ENCODE results near the gene TENM4. TPM values are rescaled to one million over a fixed set of nuclear protein-coding genes. Genes with fewer than 3 reads are reported as not detected.

Gene TENM4
- total and polyA plus RNA-seq, 4 donors, result 0.02 to 0.33 (median 0.14) TPM

- no peak for DNase-seq (ENCODE audit: low spot score)
- Histone ChIP-seq H3K4me1 (ENCODE audit: control insufficient read depth in 4 of 4, insufficient read depth in 4 of 4, low read length in 3 of 4) (no peaks in the 10 kb centered on the region), H3K9ac (ENCODE audit: low read depth in 1 of 2, low read length in 2 of 2) (no peak overlapping the region), H3K4me3 (ENCODE audit: low read depth in 1 of 3, low read length in 3 of 3) (no peak overlapping the region), H3K9me3 (ENCODE audit: control insufficient read depth in 4 of 4, low read length in 3 of 4) (no peaks in the 10 kb centered on the region), H3K27ac (ENCODE audit: low read depth in 1 of 2, low read length in 2 of 2) (no peak overlapping the region), H3K36me3 (ENCODE audit: control insufficient read depth in 4 of 4, insufficient read depth in 3 of 4, low read depth in 1 of 4, low read length in 3 of 4) (no peaks in the 10 kb centered on the region), H3K27me3 (ENCODE audit: control insufficient read depth in 4 of 4, insufficient read depth in 4 of 4, low read length in 3 of 4) (no peaks in the 10 kb centered on the region)
- TF ChIP-seq GABPA (IDR thresholded peaks at IDR 0.05 in 1 of 2, conservative IDR thresholded peaks at IDR 0.05 in 1 of 2), result no peak
- no peak for TF ChIP-seq EGR1 (IDR thresholded peaks at IDR 0.05; ENCODE audit: low read depth in 2 of 2)
- no peak for TF ChIP-seq MAX (IDR thresholded peaks at IDR 0.05)
- TF ChIP-seq HNF4A (conservative IDR thresholded peaks at IDR 0.05), result no peak
- TF ChIP-seq NR2F2 (IDR thresholded peaks at IDR 0.05), result no peak
- TF ChIP-seq ZBTB33 (IDR thresholded peaks at IDR 0.05), result no peak
- TF ChIP-seq RXRA (IDR thresholded peaks at IDR 0.05), result no peak
- no peak for TF ChIP-seq YY1 (IDR thresholded peaks at IDR 0.05)
- no peak for TF ChIP-seq ATF3 (IDR thresholded peaks at IDR 0.05)
- TF ChIP-seq CTCF (IDR thresholded peaks at IDR 0.05; ENCODE audit: low read depth, low read length, missing input control), result no peak
- no peak for TF ChIP-seq REST (IDR thresholded peaks at IDR 0.05)
- TF ChIP-seq HNF4G (IDR thresholded peaks at IDR 0.05), result no peak
- TF ChIP-seq RAD21 (IDR thresholded peaks at IDR 0.05), result no peak
- no peak for TF ChIP-seq FOXA2 (IDR thresholded peaks at IDR 0.05)
- no peak for TF ChIP-seq FOXA1 (IDR thresholded peaks at IDR 0.05)
- no peak for TF ChIP-seq JUND (IDR thresholded peaks at IDR 0.05)
- TF ChIP-seq SP1 (IDR thresholded peaks at IDR 0.05), result no peak
- TF ChIP-seq TAF1 (conservative IDR thresholded peaks at IDR 0.05), result no peak
- WGBS, result 76% methylated on average over 13 of the region's 13 CpGs
These were observed 789.6 kb downstream of the TENM4 start for GRCh38 chr11:78651136-78651775.
